Measurements from ENCODE around the gene IGHMBP2. TPM values are rescaled to one million over a fixed set of nuclear protein-coding genes. Genes with fewer than 3 reads are reported as not detected.

IGHMBP2 gene
- total RNA-seq, 2 donors from 2014 or later: 24.7 to 40.8 TPM

- no peaks in the 10 kb centered on the region for H3K36me3 ChIP-seq
- no peak for TF ChIP-seq CTCF (IDR thresholded peaks at IDR 0.05)
- H3K27ac ChIP-seq: no peak overlapping the region
- H3K27me3 ChIP-seq (replicated peaks; ENCODE audit: insufficient read depth): no peaks in the 10 kb centered on the region
- H3K4me3 ChIP-seq: no peak overlapping the region
- no peaks in the 10 kb centered on the region for H3K4me1 ChIP-seq (ENCODE audit: control insufficient read depth in 1 of 2, low read depth in 2 of 2)
- ATAC-seq (ENCODE audit: insufficient number of reproducible peaks, low FRiP score, low read depth): no peak
- DNase-seq (ENCODE audit: low spot score): no peak
- no peaks in the 10 kb centered on the region for H3K9me3 ChIP-seq
Measured at GRCh38 chr11:68963779-68964178, 60.1 kb downstream of the IGHMBP2 start.

GRCh38 chr11:68965901-68966853, 62.5 kb downstream of the IGHMBP2 start:
- H3K4me1 ChIP-seq (ENCODE audit: control insufficient read depth in 1 of 2, low read depth in 2 of 2): no peaks in the 10 kb centered on the region
- DNase-seq (ENCODE audit: low spot score) (no peak), ATAC-seq (ENCODE audit: insufficient number of reproducible peaks, low FRiP score, low read depth) (no peak)
- H3K27ac ChIP-seq: no peak overlapping the region
- no peaks in the 10 kb centered on the region for H3K36me3 ChIP-seq
- TF ChIP-seq CTCF (IDR thresholded peaks at IDR 0.05): no peak
- H3K4me3 ChIP-seq: no peak overlapping the region
- H3K27me3 ChIP-seq (replicated peaks; ENCODE audit: insufficient read depth): peaks cover 5% of the 10 kb centered on the region
- no peaks in the 10 kb centered on the region for H3K9me3 ChIP-seq

GRCh38 chr11:68966894-68967780, 63.4 kb downstream of the IGHMBP2 start:
- ATAC-seq (ENCODE audit: insufficient number of reproducible peaks, low FRiP score, low read depth): no peak
- H3K4me3 ChIP-seq: no peak overlapping the region

GRCh38 chr11:68968306-68969250, 64.9 kb downstream of the IGHMBP2 start:
- no peak for ATAC-seq (ENCODE audit: insufficient number of reproducible peaks, low FRiP score, low read depth)
- H3K36me3 ChIP-seq: no peaks in the 10 kb centered on the region

More at GRCh38 chr11:68966894-68967780, 63.4 kb downstream of the IGHMBP2 start:
- Histone ChIP-seq H3K27me3 (replicated peaks; ENCODE audit: insufficient read depth) (peaks cover 5% of the 10 kb centered on the region), H3K4me1 (ENCODE audit: control insufficient read depth in 1 of 2, low read depth in 2 of 2) (no peaks in the 10 kb centered on the region), H3K9me3 (no peaks in the 10 kb centered on the region), H3K27ac (no peak overlapping the region), H3K36me3 (no peaks in the 10 kb centered on the region)
- no peak for TF ChIP-seq CTCF (IDR thresholded peaks at IDR 0.05)
- no peak for DNase-seq (ENCODE audit: low spot score)

More at GRCh38 chr11:68968306-68969250, 64.9 kb downstream of the IGHMBP2 start:
- TF ChIP-seq CTCF (IDR thresholded peaks at IDR 0.05): no peak
- no peak for DNase-seq (ENCODE audit: low spot score)
- Histone ChIP-seq H3K27ac (no peak overlapping the region), H3K4me1 (ENCODE audit: control insufficient read depth in 1 of 2, low read depth in 2 of 2) (peaks cover 0 to 7% of the 10 kb centered on the region in 2 donors), H3K9me3 (no peaks in the 10 kb centered on the region), H3K27me3 (replicated peaks; ENCODE audit: insufficient read depth) (peaks cover 5% of the 10 kb centered on the region), H3K4me3 (no peak overlapping the region)

Measured in thoracic aorta (tissue), 2 donors.